T-helper 22 cell (primary cell): Measurements from ENCODE around the gene CEP192.
"Not testable (repeated sequence)": the region's sequence is repeated elsewhere in the genome, so short reads cannot be mapped to it uniquely, and the experiment has no call there.

Experiments used
- DNase-seq: peaks from one replicate; pipeline ENCODE4 v3.0.0-alpha.2; 2020; ENCODE audit warnings: low read depth

Gene CEP192

GRCh38 chr18:13035249-13035914 is 44.2 kb downstream of the CEP192 start:
- no peak for DNase-seq

- no peak for DNase-seq
Observed at GRCh38 chr18:13036622-13037320, 45.6 kb downstream of the CEP192 start.

DNA sequence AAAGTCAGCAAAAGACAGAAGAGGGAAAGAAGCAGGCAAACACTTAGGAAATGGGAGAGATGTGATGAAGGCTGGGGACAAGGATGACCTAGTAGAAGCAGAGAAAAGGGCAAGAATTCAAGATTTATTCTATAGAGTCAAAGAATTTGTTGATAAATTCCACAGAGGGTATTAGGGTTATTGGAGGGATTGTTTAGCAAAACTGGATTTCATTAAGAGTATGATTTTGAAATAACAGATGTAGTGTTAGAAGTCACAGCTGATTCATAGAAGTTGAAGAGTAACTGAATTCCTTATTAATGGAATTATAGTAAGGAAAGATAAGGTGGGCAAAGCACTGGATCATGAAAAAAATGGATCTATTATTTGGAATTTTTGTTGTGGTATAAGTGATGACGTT is 48.6 kb downstream of the CEP192 start:
- no peak for DNase-seq

- DNase-seq, result no peak
Observed at GRCh38 chr18:13043066-13043465, 51.9 kb downstream of the CEP192 start.

GRCh38 chr18:13048061-13048595 is 57.0 kb downstream of the CEP192 start:
- DNase-seq, result no peak

DNA sequence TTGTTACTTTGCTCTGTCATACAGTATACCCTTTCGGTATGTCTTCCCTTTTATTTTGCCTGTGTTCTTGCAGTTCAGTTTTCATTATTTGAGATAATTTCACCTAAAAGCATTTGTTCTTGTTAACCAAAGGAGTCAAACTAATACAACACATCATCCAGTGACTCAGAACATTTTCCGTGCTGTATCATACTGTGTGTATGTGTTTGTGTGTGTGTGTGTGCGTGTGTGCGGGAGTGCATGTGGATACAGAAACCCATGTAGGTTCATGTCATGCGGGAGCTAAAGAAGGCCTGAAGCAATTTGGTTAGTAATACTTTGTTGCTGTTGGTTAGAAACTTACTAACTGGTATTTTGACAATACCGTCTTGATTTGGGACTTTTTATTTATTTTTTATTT is 60.0 kb downstream of the CEP192 start:
- DNase-seq, result no peak

GRCh38 chr18:13051950-13052349 is 60.8 kb downstream of the CEP192 start:
- no peak for DNase-seq

DNA sequence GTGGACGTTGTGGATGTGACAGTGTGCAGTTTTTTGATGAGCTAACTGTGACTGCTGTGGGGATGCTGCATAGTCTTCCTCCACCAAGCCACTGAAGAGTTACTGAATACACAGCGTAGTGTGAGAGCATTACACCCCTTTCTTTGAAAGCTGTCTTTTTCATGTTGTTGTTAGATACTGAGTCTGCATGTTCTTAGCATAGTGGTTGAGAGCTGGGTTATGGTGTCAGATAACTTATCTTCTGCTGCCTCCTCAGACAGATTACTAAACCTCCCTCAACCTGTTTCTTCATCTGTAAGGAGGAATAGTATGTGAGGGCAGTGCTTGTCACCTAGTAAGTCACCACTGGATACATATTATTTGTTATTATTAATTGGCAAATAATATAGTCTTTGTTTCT is 63.2 kb downstream of the CEP192 start:
- no peak for DNase-seq

GRCh38 chr18:13061630-13062189 is 70.5 kb downstream of the CEP192 start:
- no peak for DNase-seq

GRCh38 chr18:13067124-13067523 is 76.0 kb downstream of the CEP192 start:
- DNase-seq, result no peak

- DNase-seq, result no peak
Observed at GRCh38 chr18:13067966-13068365, 76.8 kb downstream of the CEP192 start.

DNA sequence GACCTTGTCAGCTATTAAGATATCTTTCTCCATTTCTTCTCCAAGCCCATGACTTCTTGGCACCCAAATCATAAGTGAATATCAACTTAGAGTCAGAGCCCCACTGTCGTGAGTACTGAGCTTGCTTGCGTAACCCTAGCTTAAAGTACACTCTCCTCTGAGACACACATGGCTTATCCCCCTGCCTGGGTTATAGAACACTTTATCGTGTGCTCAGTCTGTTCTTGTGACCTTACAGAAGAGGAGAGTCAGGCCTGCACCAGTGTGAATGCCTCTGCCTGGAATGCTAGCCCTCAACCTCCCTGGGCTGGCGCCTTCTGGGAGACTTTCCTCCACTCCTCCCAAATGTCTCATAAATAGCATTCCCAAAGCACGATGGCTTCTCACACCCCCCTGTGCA is 79.3 kb downstream of the CEP192 start:
- DNase-seq, result no peak

DNA sequence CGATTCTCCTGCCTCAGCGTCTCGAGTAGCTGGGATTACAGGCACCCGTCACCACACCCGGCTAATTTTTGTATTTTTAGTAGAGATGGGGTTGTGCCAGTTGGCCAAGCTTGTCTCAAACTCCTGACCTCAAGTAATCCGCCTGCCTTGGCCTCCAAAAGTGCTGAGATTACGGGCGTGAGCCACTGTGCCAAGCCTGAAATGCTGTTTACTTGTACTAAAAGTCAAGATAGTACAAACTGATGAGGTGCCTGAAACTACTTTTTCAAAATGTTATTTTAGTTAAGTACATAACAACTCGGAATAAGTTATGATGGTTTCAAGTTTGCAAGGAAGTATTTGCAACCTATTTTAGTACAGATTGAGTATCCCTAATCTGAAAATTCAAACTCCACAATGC is 85.7 kb downstream of the CEP192 start:
- DNase-seq, result no peak

- DNase-seq, result no peak
Observed at GRCh38 chr18:13077473-13077872, 86.3 kb downstream of the CEP192 start.

- DNase-seq, result not testable (repeated sequence)
Observed at GRCh38 chr18:13078065-13078464, 86.9 kb downstream of the CEP192 start.

DNA sequence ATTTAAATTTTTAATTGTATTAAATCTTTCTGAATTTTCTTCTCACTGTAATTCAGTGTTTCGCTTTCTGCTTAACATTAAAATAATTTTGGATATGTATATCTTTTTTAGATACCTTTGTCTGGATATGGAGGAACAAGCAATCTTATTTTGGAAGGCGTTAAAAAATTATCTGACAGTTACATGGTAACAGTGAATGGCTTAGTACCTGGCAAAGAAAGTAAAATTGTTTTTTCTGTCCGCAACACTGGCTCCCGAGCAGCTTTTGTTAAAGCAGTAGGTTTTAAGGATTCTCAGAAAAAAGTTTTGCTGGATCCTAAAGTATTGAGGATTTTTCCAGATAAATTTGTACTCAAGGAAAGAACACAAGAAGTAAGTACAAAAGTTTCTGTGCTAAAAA is 95.7 kb downstream of the CEP192 start:
- DNase-seq, result no peak

- no peak for DNase-seq
Observed at GRCh38 chr18:13095466-13095865, 104.3 kb downstream of the CEP192 start.

GRCh38 chr18:13096232-13096631 is 105.1 kb downstream of the CEP192 start:
- no peak for DNase-seq

GRCh38 chr18:13096719-13097118 is 105.6 kb downstream of the CEP192 start:
- no peak for DNase-seq

DNA sequence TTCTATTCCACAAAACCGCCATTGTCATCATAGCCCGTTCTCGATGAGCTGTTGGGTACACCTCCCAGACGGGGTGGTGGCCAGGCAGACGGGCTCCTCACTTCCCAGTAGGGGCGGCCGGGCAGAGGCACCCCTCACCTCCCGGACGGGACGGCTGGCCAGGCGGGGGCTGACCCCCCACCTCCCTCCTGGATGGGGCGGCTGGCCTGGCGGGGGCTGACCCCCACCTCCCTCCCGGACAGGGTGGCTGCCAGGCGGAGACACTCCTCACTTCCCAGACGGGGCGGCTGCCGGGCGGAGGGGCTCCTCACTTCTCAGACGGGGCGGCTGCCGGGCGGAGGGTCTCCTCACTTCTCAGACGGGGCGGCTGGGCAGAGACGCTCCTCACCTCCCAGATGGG is 106.9 kb downstream of the CEP192 start:
- not testable (repeated sequence) for DNase-seq

DNA sequence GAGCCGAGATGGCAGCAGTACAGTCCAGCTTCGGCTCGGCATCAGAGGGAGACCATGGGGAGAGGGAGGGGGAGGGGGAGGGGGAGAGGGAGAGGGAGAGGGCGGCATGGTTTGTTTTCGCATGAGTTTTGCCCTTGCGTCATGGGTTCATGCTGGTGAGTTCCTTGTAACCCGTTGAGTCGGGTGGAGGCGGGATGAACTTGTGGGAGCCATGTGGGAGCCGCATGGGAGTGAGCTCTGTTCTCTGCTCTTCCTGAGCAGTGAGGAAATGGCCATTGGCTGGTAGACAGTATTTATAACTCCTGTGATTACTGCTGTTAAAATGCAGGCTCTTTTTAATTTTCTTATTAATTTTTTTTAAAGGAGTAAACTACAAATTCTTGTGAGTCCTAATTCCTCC is 108.0 kb downstream of the CEP192 start:
- no peak for DNase-seq

GRCh38 chr18:13100942-13101658 is 109.9 kb downstream of the CEP192 start:
- DNase-seq, result no peak
